ENCODE data around the gene ATMIN. TPM values are rescaled to one million over a fixed set of nuclear protein-coding genes. Genes with fewer than 3 reads are reported as not detected.

The ATMIN gene
- total RNA-seq, 1 experiment from 2014 or later, result 54.5 TPM

- no peak for TF ChIP-seq CTCF (IDR thresholded peaks at IDR 0.05; ENCODE audit: insufficient read depth in 1 of 2, low read depth in 1 of 2, low read length in 1 of 2, severe bottlenecking in 1 of 2, unreplicated experiment in 1 of 2)
- H3K36me3 ChIP-seq (ENCODE audit: control insufficient read depth, insufficient read depth, low read length), result peaks cover 2% of the 10 kb centered on the region; the same call in 1 of the 2 replicates
- no peaks in the 10 kb centered on the region for H3K27me3 ChIP-seq (replicated peaks; ENCODE audit: control insufficient read depth, insufficient read depth, low read length)
- intact Hi-C loops (cut with micrococcal nuclease; ENCODE audit: unreplicated experiment), result loop anchor here (10.0 kb wide), 1 partner anchor 165 kb away; no protein-coding TSS in a partner anchor
- no peak for DNase-seq
- Mint-ChIP-seq H3K27me3 (ENCODE audit: insufficient read depth, unreplicated experiment) (no peaks in the 10 kb centered on the region), H3K9me3 (ENCODE audit: unreplicated experiment) (no peaks in the 10 kb centered on the region), H3K4me3 (ENCODE audit: unreplicated experiment) (no peak overlapping the region), H3K4me1 (ENCODE audit: low read depth, unreplicated experiment) (no peaks in the 10 kb centered on the region), H3K27ac (ENCODE audit: unreplicated experiment) (no peak overlapping the region), H3K36me3 (ENCODE audit: insufficient read depth, unreplicated experiment) (peaks cover 45% of the 10 kb centered on the region)
- BruUV-seq (replicated peaks), result TSS peak; percentile 15
- H3K4me1 ChIP-seq, result 0 out of 2 replicates have a peak, but pooled peaks cover under 1% of the 10 kb centered on the region
- ChIA-PET CTCF (no interaction called here), POLR2A (no interaction called here)
- no peaks in the 10 kb centered on the region for H3K9me3 ChIP-seq
- H3K4me3 ChIP-seq (ENCODE audit: low read depth, low read length), result no peak overlapping the region
Measured at GRCh38 chr16:81029930-81030604, 5.6 kb upstream of the ATMIN start.

GRCh38 chr16:81035975-81036750, 521 bp downstream of the ATMIN start:
- Mint-ChIP-seq H3K36me3 (ENCODE audit: insufficient read depth, unreplicated experiment) (peaks cover 32% of the 10 kb centered on the region), H3K27me3 (ENCODE audit: insufficient read depth, unreplicated experiment) (no peaks in the 10 kb centered on the region), H3K9me3 (ENCODE audit: unreplicated experiment) (no peaks in the 10 kb centered on the region), H3K4me1 (ENCODE audit: low read depth, unreplicated experiment) (no peaks in the 10 kb centered on the region), H3K27ac (ENCODE audit: unreplicated experiment) (peak overlapping the region; percentile 68), H3K4me3 (ENCODE audit: unreplicated experiment) (peak overlapping the region; percentile 84)
- peak; percentile 48 to 70 for DNase-seq
- no TSS peak for BruUV-seq (replicated peaks)
- intact Hi-C loops (cut with micrococcal nuclease; ENCODE audit: unreplicated experiment), result loop anchor here (1.0 to 10.0 kb wide), 4 partner anchors 41 to 702 kb away; partner anchors contain the start of genes C16orf46 and GCSH
- no peak for TF ChIP-seq CTCF (IDR thresholded peaks at IDR 0.05; ENCODE audit: insufficient read depth in 1 of 2, low read depth in 1 of 2, low read length in 1 of 2, severe bottlenecking in 1 of 2, unreplicated experiment in 1 of 2)
- no peaks in the 10 kb centered on the region for H3K9me3 ChIP-seq
- no peaks in the 10 kb centered on the region; the same call in 1 of the 2 replicates for H3K36me3 ChIP-seq (ENCODE audit: control insufficient read depth, insufficient read depth, low read length)
- H3K4me3 ChIP-seq (ENCODE audit: low read depth, low read length), result peak overlapping the region; percentile 69
- H3K4me1 ChIP-seq, result peaks cover 10% of the 10 kb centered on the region; the same call in 1 of the 2 replicates
- CTCF ChIA-PET, result interaction anchor here (0.6 to 1.7 kb wide), 41 partner anchors 8 to 1539 kb away, joined by 3 to 17 read pairs (median 4); partner anchors contain the start of genes C16orf46, CENPN, CMC2 and GAN
- no peaks in the 10 kb centered on the region for H3K27me3 ChIP-seq (replicated peaks; ENCODE audit: control insufficient read depth, insufficient read depth, low read length)
- POLR2A ChIA-PET, result interaction anchor here (0.9 to 1.2 kb wide), 3 partner anchors 29 to 61 kb away, joined by 3 to 11 read pairs (median 10); partner anchors contain the start of genes C16orf46, CENPN and CMC2

- H3K36me3 Mint-ChIP-seq (ENCODE audit: insufficient read depth, unreplicated experiment), result peaks cover 30% of the 10 kb centered on the region
- CTCF ChIA-PET, result interaction anchor here (0.6 to 1.7 kb wide), 6 partner anchors 44 to 451 kb away, joined by 3 to 7 read pairs (median 5); no protein-coding TSS in a partner anchor
- Histone ChIP-seq H3K4me1 (peaks cover 10% of the 10 kb centered on the region; the same call in 1 of the 2 replicates), H3K4me3 (ENCODE audit: low read depth, low read length) (peak overlapping the region; percentile 69), H3K27me3 (replicated peaks; ENCODE audit: control insufficient read depth, insufficient read depth, low read length) (no peaks in the 10 kb centered on the region), H3K36me3 (ENCODE audit: control insufficient read depth, insufficient read depth, low read length) (no peaks in the 10 kb centered on the region; the same call in 1 of the 2 replicates), H3K9me3 (no peaks in the 10 kb centered on the region)
- no peaks in the 10 kb centered on the region for H3K9me3 Mint-ChIP-seq (ENCODE audit: unreplicated experiment)
- intact Hi-C loops (cut with micrococcal nuclease; ENCODE audit: unreplicated experiment), result loop anchor here (10.0 kb wide), 1 partner anchor 158 kb away; no protein-coding TSS in a partner anchor
- peak overlapping the region; percentile 68 for H3K27ac Mint-ChIP-seq (ENCODE audit: unreplicated experiment)
- TF ChIP-seq CTCF (IDR thresholded peaks at IDR 0.05; ENCODE audit: insufficient read depth in 1 of 2, low read depth in 1 of 2, low read length in 1 of 2, severe bottlenecking in 1 of 2, unreplicated experiment in 1 of 2), result no peak
- H3K4me3 Mint-ChIP-seq (ENCODE audit: unreplicated experiment), result peak overlapping the region; percentile 84
- no peak for DNase-seq
- no peaks in the 10 kb centered on the region for H3K4me1 Mint-ChIP-seq (ENCODE audit: low read depth, unreplicated experiment)
- POLR2A ChIA-PET, result interaction anchor here (0.6 to 1.2 kb wide), 3 partner anchors 40 to 62 kb away, joined by 3 to 10 read pairs (median 3); partner anchors contain the start of gene C16orf46
- H3K27me3 Mint-ChIP-seq (ENCODE audit: insufficient read depth, unreplicated experiment), result no peaks in the 10 kb centered on the region
- TSS peak; percentile 39 for BruUV-seq (replicated peaks)
Measured at GRCh38 chr16:81036751-81037350, 1.2 kb downstream of the ATMIN start.

Measured in Caco-2 (cell line).